K562 (cell line): ENCODE results near the gene CAPN7. TPM values are rescaled to one million over a fixed set of nuclear protein-coding genes. Genes with fewer than 3 reads are reported as not detected.

Experiments used
- ATAC-seq: fragments of 200-7000 bp; cut with Tn5 transposase; 3 replicates; pipeline ENCODE4 v1.9.1; 2020; ENCODE audit warnings: moderate library complexity
- BruUV-seq: library from RNA; stranded (reverse); fragments of 400-500 nt; replicated peaks from 2 replicates; lab custom pipeline; 2021; lab: Mats Ljungman, UMichigan
- CTCF ChIA-PET: fragments of 300-600 bp; formaldehyde crosslinking; extraction: SDS; loops from one replicate; lab custom pipeline; 2021; ENCODE audit warnings: low intra/inter-chr PET ratio; lab: Yijun Ruan, JAX
- POLR2A ChIA-PET: fragments of 300-600, 350-650 bp; sonication (Branson Sonifier 250); formaldehyde crosslinking; extraction: SDS; loops from one replicate; lab custom pipeline; 2021; ENCODE audit warnings: antibody characterized with exemption, inconsistent platforms; lab: Yijun Ruan, JAX
- DNase-seq, 4 experiments: peaks; one replicate each; pipeline versions ENCODE4 v3.0.0 to v3.0.0-alpha.2; 2011 to 2018; ENCODE audit warnings: low spot score in 3 of 4, mixed read lengths in 3 of 4; ENCODE audit errors: extremely low read depth in 1 of 4
- FAIRE-seq: peaks from 2 replicates; lab custom pipeline; 2011; peaks lifted over from hg19 to GRCh38; lab: Jason Lieb, UNC
- H2AFZ ChIP-seq: 2 replicates; pipeline ENCODE4 v1.6.0; 2011; ENCODE audit warnings: low read depth, low read length, control low read depth, inconsistent platforms
- H3K27ac ChIP-seq: fragments of 200-600 bp; 3 replicates; pipeline ENCODE4 v1.8.0; 2011; ENCODE audit warnings: low read depth, mild to moderate bottlenecking, control low read depth, inconsistent platforms, low read length, moderate library complexity, mixed read lengths; ENCODE audit errors: extremely low read depth
- H3K27me3 ChIP-seq, 2 experiments: fragments of 300-600 bp in 1 of 2; 2 replicates in 1 of 2; 3 replicates in 1 of 2; pipeline versions ENCODE4 v1.6.0 to v1.8.0; 2011; ENCODE audit warnings: inconsistent platforms in 2 of 2, low read length in 2 of 2, mild to moderate bottlenecking in 1 of 2, mixed read lengths in 1 of 2, moderate library complexity in 1 of 2; ENCODE audit not compliant: control insufficient read depth in 2 of 2, insufficient read depth in 2 of 2
- H3K36me3 ChIP-seq: fragments of 300-600 bp; 3 replicates; pipeline ENCODE4 v1.8.0; 2011; ENCODE audit warnings: mild to moderate bottlenecking, low read length, inconsistent platforms; ENCODE audit not compliant: control insufficient read depth, insufficient read depth
- H3K4me1 ChIP-seq, 2 experiments: fragments of 200-600 bp in 1 of 2; replicated peaks in 1 of 2; 2 replicates in 1 of 2; 3 replicates in 1 of 2; pipeline versions ENCODE4 v1.5.1 to v1.8.0; 2011; ENCODE audit warnings: inconsistent platforms in 2 of 2, low read length in 2 of 2, mild to moderate bottlenecking in 1 of 2, mixed read lengths in 1 of 2, moderate library complexity in 1 of 2; ENCODE audit not compliant: control insufficient read depth in 2 of 2, insufficient read depth in 2 of 2
- H3K4me2 ChIP-seq: 2 replicates; pipeline ENCODE4 v1.6.1; 2011; ENCODE audit warnings: low read length, control low read depth, inconsistent platforms, mixed read lengths; ENCODE audit not compliant: insufficient read depth
- H3K4me3 ChIP-seq: fragments of 200-600 bp; sonication (generic), shearing (Covaris generic); 2 replicates; pipeline ENCODE4 v1.5.1; 2016; ENCODE audit warnings: control low read depth, inconsistent platforms
- H3K79me2 ChIP-seq: fragments of 200-600 bp; 3 replicates; pipeline ENCODE4 v1.8.0; 2011; ENCODE audit warnings: low read length, inconsistent platforms; ENCODE audit not compliant: control insufficient read depth, insufficient read depth
- H3K9ac ChIP-seq, 2 experiments: 2 replicates each; pipeline versions ENCODE4 v1.6.0 to v1.6.1; 2011; ENCODE audit warnings: low read depth in 2 of 2, low read length in 2 of 2, control low read depth in 1 of 2, inconsistent platforms in 1 of 2, mild to moderate bottlenecking in 1 of 2, mixed read lengths in 1 of 2; ENCODE audit not compliant: insufficient read depth in 1 of 2
- H3K9me1 ChIP-seq: one replicate; pipeline ENCODE4 v1.6.0; 2011; ENCODE audit warnings: inconsistent platforms, mild to moderate bottlenecking, low read length, moderate library complexity; ENCODE audit not compliant: control insufficient read depth, insufficient read depth
- H3K9me3 ChIP-seq: replicated peaks from 2 replicates; pipeline ENCODE4 v1.5.1; 2011; ENCODE audit warnings: low read depth, low read length, inconsistent platforms; ENCODE audit not compliant: control insufficient read depth, insufficient read depth
- H4K20me1 ChIP-seq: replicated peaks from 2 replicates; pipeline ENCODE4 v1.6.1; 2011; ENCODE audit warnings: low read length, inconsistent platforms, mixed read lengths; ENCODE audit not compliant: control insufficient read depth, insufficient read depth
- ARID1B ChIP-seq: fragments of 450-650 bp; IDR thresholded peaks from 2 replicates; pipeline ENCODE4 v1.6.1; 2016; ENCODE audit warnings: antibody characterized with exemption, mild to moderate bottlenecking, inconsistent platforms
- CBFA2T3 ChIP-seq: fragments of 450-650 bp; IDR thresholded peaks from 2 replicates; pipeline ENCODE4 v1.6.1; 2017
- DPF2 ChIP-seq: fragments of 450-650 bp; IDR thresholded peaks from 2 replicates; pipeline ENCODE4 v1.6.1; 2016
- ELF4 ChIP-seq: fragments of 450-650 bp; formaldehyde crosslinking; IDR thresholded peaks from 2 replicates; pipeline ENCODE4 v1.4.0; 2022; ENCODE audit warnings: missing genetic modification characterization
- NR4A1 ChIP-seq, 2 experiments: fragments of 250-450 bp in 1 of 2; fragments of 450-650 bp in 1 of 2; sonication (Bioruptor Pico) in 1 of 2; IDR thresholded peaks; 2 replicates each; pipeline versions ENCODE4 v1.4.0 to v1.6.1; 2016 to 2020; ENCODE audit warnings: mild to moderate bottlenecking in 2 of 2, missing compliant biosample characterization in 1 of 2, missing genetic modification characterization in 1 of 2, moderate library complexity in 1 of 2
- PKNOX1 ChIP-seq: fragments of 450-650 bp; IDR thresholded peaks from 2 replicates; pipeline ENCODE4 v1.6.1; 2016
- RCOR1 ChIP-seq, 2 experiments: IDR thresholded peaks; 2 replicates each; pipeline ENCODE4 v1.6.1; 2012; ENCODE audit warnings: low read depth in 2 of 2, low read length in 2 of 2, borderline replicate concordance in 1 of 2, improper control_type of control experiment in 1 of 2
- SOX6 ChIP-seq: fragments of 450-650 bp; IDR thresholded peaks from 2 replicates; pipeline ENCODE4 v1.6.1; 2014; ENCODE audit warnings: mild to moderate bottlenecking
- TAL1 ChIP-seq: fragments of 450-650 bp; IDR thresholded peaks from 2 replicates; pipeline ENCODE4 v1.6.1; 2016; ENCODE audit warnings: mild to moderate bottlenecking
- TCF3 ChIP-seq: sonication (generic); formaldehyde crosslinking; IDR thresholded peaks from 2 replicates; pipeline ENCODE4 v1.4.0; 2020; ENCODE audit warnings: mild to moderate bottlenecking, missing genetic modification reagents
- TFAP4 ChIP-seq: sonication (generic); formaldehyde crosslinking; IDR thresholded peaks from 2 replicates; pipeline ENCODE4 v1.8.0; 2022; ENCODE audit warnings: missing genetic modification reagents, mild to moderate bottlenecking, moderate library complexity, borderline replicate concordance
- WGBS: fragments of 100-300 bp; shearing (Covaris generic); methylation state at CpG from one replicate; pipeline ENCODE4 v1.1.6; 2016; ENCODE audit warnings: low coverage, mixed read lengths; ENCODE audit not compliant: insufficient coverage; ENCODE audit errors: missing lambda C conversion rate; 5-methylcytosine and 5-hydroxymethylcytosine counted together
- in situ Hi-C: fragments of 300-500 bp; cut with MboI; formaldehyde crosslinking; loops from 4 replicates; pipeline ENCODE4 v1.15.0; 2018; ENCODE audit warnings: inconsistent platforms, mixed read lengths
- intact Hi-C: fragments of 100-400 bp; cut with micrococcal nuclease; formaldehyde crosslinking; loops from 2 replicates; pipeline ENCODE4 v1.14.2; 2022
- polyA plus RNA-seq, 8 experiments: library from polyadenylated mRNA; depleted of rRNA in 4 of 8; stranded (reverse) in 5 of 8; unstranded in 3 of 8; fragments of >200 nt; fragmentation: Nextera tagmentation in 2 of 8; fragmentation: Illumina TruSeq in 1 of 8; extraction: Ambion mirVana in 2 of 8; extraction: Trizol in 1 of 8; gene quantifications; 2 replicates each; pipeline versions ENCODE4 v1.2.1 to v1.2.3, GENCODE V29; 2011 to 2014; ENCODE audit warnings: inconsistent platforms in 1 of 8, missing spikeins in 1 of 8
- total RNA-seq, 7 experiments: library from RNA; depleted of rRNA in 6 of 7; stranded (reverse); fragments of >200 nt in 6 of 7; fragmentation: Illumina TruSeq in 2 of 7; extraction: Trizol in 2 of 7; gene quantifications; 2 replicates each; pipeline versions ENCODE4 v1.2.1 to v1.2.3, GENCODE V29; 2011 to 2021; ENCODE audit warnings: low replicate concordance in 1 of 7
- TF ChIP-seq, protein P1 (sequence below): fragments of 450-650 bp; formaldehyde crosslinking; IDR thresholded peaks from 2 replicates; pipeline ENCODE4 v1.4.0; 2020; ENCODE audit warnings: mild to moderate bottlenecking, moderate library complexity
- TF ChIP-seq, protein P2 (sequence below): fragments of 250-450 bp; sonication (Bioruptor Pico); IDR thresholded peaks from 2 replicates; pipeline ENCODE4 v1.5.0; 2022; ENCODE audit warnings: mild to moderate bottlenecking
- TF ChIP-seq, protein P3 (sequence below): fragments of 450-650 bp; IDR thresholded peaks from 2 replicates; pipeline ENCODE4 v1.7.1; 2018; ENCODE audit warnings: mild to moderate bottlenecking, low read depth; ENCODE audit not compliant: partially characterized antibody

Gene CAPN7
- total and polyA plus RNA-seq, 9 of the 15 experiments (the other 6 are each of a cell fraction or from before 2014, with no cell fraction given): 6.5 to 42.7 (median 32.7) TPM

- BruUV-seq: no TSS peak
- intact Hi-C loops: no loop called here
- H3K4me1 ChIP-seq: peaks cover 36 to 54% of the 10 kb centered on the region in 2 experiments
- no peak overlapping the region for H3K4me3 ChIP-seq
- H3K9me1 ChIP-seq: no peaks in the 10 kb centered on the region
- H3K27me3 ChIP-seq: no peaks in the 10 kb centered on the region
- FAIRE-seq: peak; percentile 44
- no peaks in the 10 kb centered on the region for H3K9me3 ChIP-seq
- H3K36me3 ChIP-seq: peaks cover 18% of the 10 kb centered on the region
- H3K9ac ChIP-seq: peak overlapping the region in 1 of 2 experiments; percentile 3; a peak in 1 of 4 replicates
- peak; percentile 64 for ATAC-seq
- CTCF ChIA-PET: no interaction called here
- H3K4me2 ChIP-seq: no peak overlapping the region
- no peaks in the 10 kb centered on the region for H4K20me1 ChIP-seq
- in situ Hi-C loops: no loop called here
- no peak overlapping the region for H2AFZ ChIP-seq
- DNase-seq: peak; percentile 67 to 75 (median 72)
- POLR2A ChIA-PET: interaction anchor here (0.6 to 3.5 kb wide), 7 partner anchors 9 to 871 kb away, joined by 3 to 21 read pairs (median 4); no protein-coding TSS in a partner anchor
- H3K79me2 ChIP-seq: peaks cover 4% of the 10 kb centered on the region; the same call in 1 of the 3 replicates
- 33% methylated on average over 3 of the region's 3 CpGs for WGBS
- H3K27ac ChIP-seq: no peak overlapping the region
- TF ChIP-seq, protein P1, sequence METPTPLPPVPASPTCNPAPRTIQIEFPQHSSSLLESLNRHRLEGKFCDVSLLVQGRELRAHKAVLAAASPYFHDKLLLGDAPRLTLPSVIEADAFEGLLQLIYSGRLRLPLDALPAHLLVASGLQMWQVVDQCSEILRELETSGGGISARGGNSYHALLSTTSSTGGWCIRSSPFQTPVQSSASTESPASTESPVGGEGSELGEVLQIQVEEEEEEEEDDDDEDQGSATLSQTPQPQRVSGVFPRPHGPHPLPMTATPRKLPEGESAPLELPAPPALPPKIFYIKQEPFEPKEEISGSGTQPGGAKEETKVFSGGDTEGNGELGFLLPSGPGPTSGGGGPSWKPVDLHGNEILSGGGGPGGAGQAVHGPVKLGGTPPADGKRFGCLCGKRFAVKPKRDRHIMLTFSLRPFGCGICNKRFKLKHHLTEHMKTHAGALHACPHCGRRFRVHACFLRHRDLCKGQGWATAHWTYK (CRISPR knock-in tag): no peak
- TF ChIP-seq, protein P2, sequence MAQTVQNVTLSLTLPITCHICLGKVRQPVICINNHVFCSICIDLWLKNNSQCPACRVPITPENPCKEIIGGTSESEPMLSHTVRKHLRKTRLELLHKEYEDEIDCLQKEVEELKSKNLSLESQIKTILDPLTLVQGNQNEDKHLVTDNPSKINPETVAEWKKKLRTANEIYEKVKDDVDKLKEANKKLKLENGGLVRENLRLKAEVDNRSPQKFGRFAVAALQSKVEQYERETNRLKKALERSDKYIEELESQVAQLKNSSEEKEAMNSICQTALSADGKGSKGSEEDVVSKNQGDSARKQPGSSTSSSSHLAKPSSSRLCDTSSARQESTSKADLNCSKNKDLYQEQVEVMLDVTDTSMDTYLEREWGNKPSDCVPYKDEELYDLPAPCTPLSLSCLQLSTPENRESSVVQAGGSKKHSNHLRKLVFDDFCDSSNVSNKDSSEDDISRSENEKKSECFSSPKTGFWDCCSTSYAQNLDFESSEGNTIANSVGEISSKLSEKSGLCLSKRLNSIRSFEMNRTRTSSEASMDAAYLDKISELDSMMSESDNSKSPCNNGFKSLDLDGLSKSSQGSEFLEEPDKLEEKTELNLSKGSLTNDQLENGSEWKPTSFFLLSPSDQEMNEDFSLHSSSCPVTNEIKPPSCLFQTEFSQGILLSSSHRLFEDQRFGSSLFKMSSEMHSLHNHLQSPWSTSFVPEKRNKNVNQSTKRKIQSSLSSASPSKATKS (CRISPR knock-in tag): no peak
- TF ChIP-seq TCF3 (peak; percentile 65), ARID1B (peak; percentile 60), TFAP4 (peak; percentile 44; the same call in 1 of the 2 replicates), DPF2 (0 out of 2 replicates have a peak, but pooled peaks have one; percentile 29), ELF4 (CRISPR knock-in tag) (no peak), RCOR1 (IDR thresholded peaks at IDR 0.05; ENCODE audit: borderline replicate concordance in 1 of 2, low read depth in 2 of 2, low read length in 2 of 2) (peak in 1 of 2 experiments; percentile 5; a peak in 1 of 4 replicates), PKNOX1 (0 out of 2 replicates have a peak, but pooled peaks have one; percentile 6), TAL1 (peak; percentile 31; the same call in 1 of the 2 replicates), CBFA2T3 (peak; percentile 71), NR4A1 (CRISPR knock-in tag; IDR thresholded peaks at IDR 0.05) (no peak), NR4A1 (tag; IDR thresholded peaks at IDR 0.05) (0 out of 2 replicates have a peak, but pooled peaks have one; percentile 27), SOX6 (peak; percentile 38; the same call in 1 of the 2 replicates)
- TF ChIP-seq, protein P3, sequence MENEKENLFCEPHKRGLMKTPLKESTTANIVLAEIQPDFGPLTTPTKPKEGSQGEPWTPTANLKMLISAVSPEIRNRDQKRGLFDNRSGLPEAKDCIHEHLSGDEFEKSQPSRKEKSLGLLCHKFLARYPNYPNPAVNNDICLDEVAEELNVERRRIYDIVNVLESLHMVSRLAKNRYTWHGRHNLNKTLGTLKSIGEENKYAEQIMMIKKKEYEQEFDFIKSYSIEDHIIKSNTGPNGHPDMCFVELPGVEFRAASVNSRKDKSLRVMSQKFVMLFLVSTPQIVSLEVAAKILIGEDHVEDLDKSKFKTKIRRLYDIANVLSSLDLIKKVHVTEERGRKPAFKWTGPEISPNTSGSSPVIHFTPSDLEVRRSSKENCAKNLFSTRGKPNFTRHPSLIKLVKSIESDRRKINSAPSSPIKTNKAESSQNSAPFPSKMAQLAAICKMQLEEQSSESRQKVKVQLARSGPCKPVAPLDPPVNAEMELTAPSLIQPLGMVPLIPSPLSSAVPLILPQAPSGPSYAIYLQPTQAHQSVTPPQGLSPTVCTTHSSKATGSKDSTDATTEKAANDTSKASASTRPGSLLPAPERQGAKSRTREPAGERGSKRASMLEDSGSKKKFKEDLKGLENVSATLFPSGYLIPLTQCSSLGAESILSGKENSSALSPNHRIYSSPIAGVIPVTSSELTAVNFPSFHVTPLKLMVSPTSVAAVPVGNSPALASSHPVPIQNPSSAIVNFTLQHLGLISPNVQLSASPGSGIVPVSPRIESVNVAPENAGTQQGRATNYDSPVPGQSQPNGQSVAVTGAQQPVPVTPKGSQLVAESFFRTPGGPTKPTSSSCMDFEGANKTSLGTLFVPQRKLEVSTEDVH: no peak
Measured at GRCh38 chr3:15299036-15299435, 93.0 kb downstream of the CAPN7 start.
